ENCODE data around the gene CLSTN2. TPM values are rescaled to one million over a fixed set of nuclear protein-coding genes. Genes with fewer than 3 reads are reported as not detected.

Gene CLSTN2
- total and polyA plus RNA-seq, 2 of the 4 experiments (the other 2 are of a cell fraction), result under 0.01 to 0.07 TPM

- Histone ChIP-seq H2BK120ac (ENCODE audit: low read depth, low read length) (no peak overlapping the region), H3K4me1 (ENCODE audit: control insufficient read depth, insufficient read depth, low read length) (no peaks in the 10 kb centered on the region), H2BK15ac (ENCODE audit: low read depth, low read length) (no peak overlapping the region), H4K91ac (ENCODE audit: insufficient read depth, low read depth, low read length) (no peak overlapping the region), H3K14ac (replicated peaks; ENCODE audit: low read depth, low read length) (no peak overlapping the region), H3K9ac (ENCODE audit: low read depth, low read length) (no peak overlapping the region), H3K9me3 (ENCODE audit: control insufficient read depth, insufficient read depth, low read length) (no peaks in the 10 kb centered on the region), H4K20me1 (ENCODE audit: insufficient read depth, low read length) (no peaks in the 10 kb centered on the region), H3K56ac (ENCODE audit: extremely low read depth, insufficient read depth, low read length) (no peak overlapping the region), H4K5ac (ENCODE audit: low read depth, low read length) (no peak overlapping the region), H2AK9ac (replicated peaks; ENCODE audit: low read depth, low read length, poor library complexity) (no peak overlapping the region), H3K4me3 (ENCODE audit: insufficient read depth, low read depth, low read length) (no peak overlapping the region), H3K27me3 (ENCODE audit: control insufficient read depth, insufficient read depth, low read length) (0 out of 2 replicates have a peak, but pooled peaks cover 1% of the 10 kb centered on the region), H3K27ac (ENCODE audit: insufficient read depth, low read length) (no peak overlapping the region), H2AFZ (replicated peaks; ENCODE audit: low read length, poor library complexity) (no peak overlapping the region), H3K36me3 (ENCODE audit: control insufficient read depth, insufficient read depth, low read length) (no peaks in the 10 kb centered on the region), H3K4ac (ENCODE audit: low read depth, low read length) (no peak overlapping the region), H2BK20ac (ENCODE audit: low read depth, low read length) (no peak overlapping the region), H2BK5ac (ENCODE audit: low read depth, low read length, poor library complexity, severe bottlenecking) (no peak overlapping the region), H3K23ac (ENCODE audit: low read depth, low read length) (no peak overlapping the region), H3K4me2 (ENCODE audit: low read depth, low read length) (no peak overlapping the region), H3K9me1 (ENCODE audit: insufficient read depth, low read length) (no peaks in the 10 kb centered on the region), H4K8ac (ENCODE audit: low read depth in 2 of 2, low read length in 2 of 2) (no peak overlapping the region), H3K18ac (ENCODE audit: low read depth, low read length) (no peak overlapping the region), H2AK5ac (ENCODE audit: low read depth, low read length) (no peak overlapping the region), H3K79me1 (ENCODE audit: low read depth in 1 of 2, low read length in 2 of 2) (no peaks in the 10 kb centered on the region)
- in situ Hi-C loops (cut with MboI; ENCODE audit: low sequenced_read_pairs), result no loop called here
- intact Hi-C loops (cut with micrococcal nuclease), result no loop called here
- no peak for ATAC-seq (ENCODE audit: low read depth)
- TF ChIP-seq RFX5 (IDR thresholded peaks at IDR 0.05; ENCODE audit: low read depth, low read length), result no peak
- DNase-seq, result no peak
- BruUV-seq (replicated peaks), result no TSS peak
- dilution Hi-C loops (cut with HindIII; ENCODE audit: low sequenced_read_pairs, unreplicated experiment), result no loop called here
- ChIA-PET POLR2A (ENCODE audit: unreplicated experiment) (no interaction called here), CTCF (interaction anchor here (0.6 kb wide), 1 partner anchor 905 kb away, joined by 3 read pairs; no protein-coding TSS in a partner anchor)
- 0% methylated on average over 2 of the region's 8 CpGs; no CpG with 5 or more reads in 1 of the 2 experiments for WGBS, 2 experiments (ENCODE audit: extremely low coverage in 2 of 2, insufficient read length in 1 of 2)
Observed at GRCh38 chr3:140432229-140432669, 497.3 kb downstream of the CLSTN2 start.

All from IMR-90 (cell line).